Activated naive CD4-positive, alpha-beta T cell treated with anti-CD3 and anti-CD28 coated beads for 36 hours (primary cell): ENCODE data around the gene PRTFDC1. TPM values are rescaled to one million over a fixed set of nuclear protein-coding genes. Genes with fewer than 3 reads are reported as not detected.
A peak's percentile ranks its signal among the peaks of the same experiment; 100 is the strongest.

Experiments
- CTCF ChIA-PET: fragments of 350-600 bp; sonication (Branson Sonifier 250); formaldehyde crosslinking; loops from one replicate; lab custom pipeline; 2021; ENCODE audit warnings: antibody characterized with exemption; lab: Charles Lee
- DNase-seq: peaks from one replicate; pipeline ENCODE4 v3.0.0-alpha.2; 2020
- H3K27ac Mint-ChIP-seq: one replicate; pipeline ENCODE4 v1.8.0; 2021; ENCODE audit warnings: mild to moderate bottlenecking, mixed read lengths
- H3K27me3 Mint-ChIP-seq: one replicate; pipeline ENCODE4 v1.8.0; 2021; ENCODE audit warnings: low read depth, mixed read lengths
- H3K36me3 Mint-ChIP-seq: one replicate; pipeline ENCODE4 v1.8.0; 2021; ENCODE audit warnings: low read depth, mixed read lengths
- H3K4me1 Mint-ChIP-seq: one replicate; pipeline ENCODE4 v1.8.0; 2021; ENCODE audit warnings: low read depth, mixed read lengths
- H3K4me3 Mint-ChIP-seq: one replicate; pipeline ENCODE4 v1.8.0; 2021; ENCODE audit warnings: mild to moderate bottlenecking, moderate library complexity, mixed read lengths
- H3K9me3 Mint-ChIP-seq: one replicate; pipeline ENCODE4 v1.8.0; 2021; ENCODE audit warnings: mixed read lengths
- intact Hi-C: fragments of 100-400 bp; cut with micrococcal nuclease; formaldehyde crosslinking; loops from one replicate; pipeline ENCODE4 v1.15.1; 2023
- total RNA-seq, 2 experiments: library from RNA; stranded (reverse); gene quantifications; one replicate each; pipeline ENCODE4 v1.2.3, GENCODE V29; 2021

Gene PRTFDC1
- total RNA-seq, 2 experiments from 2014 or later, result 0.99 to 1.1 TPM

DNA sequence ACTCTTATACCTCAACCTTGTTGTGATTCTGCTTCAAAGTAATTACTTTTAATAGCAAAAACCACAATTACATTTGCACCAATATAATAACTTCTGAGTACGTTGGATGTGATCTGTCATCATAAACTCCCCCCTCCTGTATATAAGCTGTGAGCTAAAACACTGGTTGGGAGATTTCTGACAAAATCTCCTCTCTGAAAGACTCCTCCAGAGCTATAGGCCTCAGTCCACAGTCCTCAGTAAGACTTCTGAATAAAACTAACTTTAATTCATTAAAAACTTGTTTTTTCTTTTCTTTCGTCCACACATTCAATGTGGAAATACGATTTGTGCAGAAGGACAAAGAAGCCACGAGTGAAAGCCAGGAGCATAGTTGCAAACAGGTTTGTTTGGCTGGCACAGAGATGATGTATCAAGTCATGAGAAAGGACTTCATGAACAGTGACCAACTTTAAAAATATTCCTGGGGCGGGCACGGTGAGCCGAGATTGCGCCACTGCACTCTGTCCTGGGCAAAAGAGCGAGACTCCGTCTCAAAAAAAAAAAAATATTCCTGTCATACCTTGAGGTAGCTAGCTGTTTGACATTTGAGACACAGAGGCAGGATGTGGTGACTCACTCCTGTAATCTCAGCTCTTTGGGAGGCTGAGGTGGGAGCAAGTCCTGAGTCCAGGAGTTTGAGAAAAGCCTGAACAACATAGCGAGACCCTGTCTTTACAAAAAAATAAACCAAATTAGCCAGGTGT, 137.7 kb downstream of the PRTFDC1 start:
- intact Hi-C loops, result no loop called here
- peaks cover 4% of the 10 kb centered on the region for H3K4me1 Mint-ChIP-seq
- no peaks in the 10 kb centered on the region for H3K9me3 Mint-ChIP-seq
- H3K36me3 Mint-ChIP-seq, result no peaks in the 10 kb centered on the region
- DNase-seq, result peak; percentile 16
- no peak overlapping the region for H3K27ac Mint-ChIP-seq
- no peaks in the 10 kb centered on the region for H3K27me3 Mint-ChIP-seq
- CTCF ChIA-PET, result interaction anchor here (1.2 kb wide), 1 partner anchor 175 kb away, joined by 3 read pairs; no protein-coding TSS in a partner anchor
- H3K4me3 Mint-ChIP-seq, result no peak overlapping the region

DNA sequence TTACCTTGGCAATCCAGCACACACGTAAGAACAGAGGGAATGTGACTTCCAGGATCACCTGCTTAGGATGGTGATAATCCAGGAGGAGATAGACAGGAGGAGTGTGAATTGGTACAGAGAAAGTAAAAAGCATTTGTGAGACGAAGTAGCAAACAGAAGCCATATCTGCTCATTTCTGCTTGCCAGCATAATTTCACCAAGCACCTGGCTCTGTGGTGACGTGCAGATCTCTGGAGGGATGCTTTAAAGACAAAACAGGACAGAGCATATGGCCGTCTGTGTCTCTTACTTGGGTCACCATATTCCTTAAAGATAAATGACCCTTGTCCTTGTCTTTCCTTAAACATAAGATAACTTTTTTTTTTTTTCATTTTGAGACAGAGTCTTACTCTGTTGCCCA, 138.6 kb downstream of the PRTFDC1 start:
- H3K27ac Mint-ChIP-seq, result no peak overlapping the region
- CTCF ChIA-PET, result no interaction called here
- H3K4me1 Mint-ChIP-seq, result peaks cover 4% of the 10 kb centered on the region
- H3K9me3 Mint-ChIP-seq, result no peaks in the 10 kb centered on the region
- H3K36me3 Mint-ChIP-seq, result no peaks in the 10 kb centered on the region
- intact Hi-C loops, result no loop called here
- no peaks in the 10 kb centered on the region for H3K27me3 Mint-ChIP-seq
- no peak for DNase-seq
- no peak overlapping the region for H3K4me3 Mint-ChIP-seq

DNA sequence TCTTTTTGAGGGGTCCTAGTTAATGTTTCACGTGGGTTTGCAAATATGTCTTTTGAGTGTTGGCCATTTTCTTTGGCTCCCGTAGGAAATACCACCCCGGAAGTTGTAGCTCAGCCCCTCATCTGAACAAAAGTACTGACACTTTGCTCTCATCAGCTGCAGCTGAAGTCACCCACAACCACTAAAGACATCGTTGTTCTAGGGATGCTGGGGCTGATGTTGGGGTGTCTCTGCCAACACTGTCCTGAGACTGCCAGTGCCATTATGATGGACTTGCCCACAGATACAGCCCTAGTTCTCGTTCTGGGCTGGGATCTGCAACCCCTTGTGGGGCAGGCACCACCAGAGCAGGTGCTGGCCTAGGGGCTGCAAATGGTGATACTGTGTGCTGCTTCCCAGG, 146.1 kb downstream of the PRTFDC1 start:
- no peaks in the 10 kb centered on the region for H3K9me3 Mint-ChIP-seq
- intact Hi-C loops, result no loop called here
- no peaks in the 10 kb centered on the region for H3K4me1 Mint-ChIP-seq
- H3K4me3 Mint-ChIP-seq, result no peak overlapping the region
- H3K27ac Mint-ChIP-seq, result no peak overlapping the region
- CTCF ChIA-PET, result interaction anchor here (0.7 kb wide), 1 partner anchor 21 kb away, joined by 3 read pairs; no protein-coding TSS in a partner anchor
- no peaks in the 10 kb centered on the region for H3K36me3 Mint-ChIP-seq
- no peak for DNase-seq
- H3K27me3 Mint-ChIP-seq, result no peaks in the 10 kb centered on the region

DNA sequence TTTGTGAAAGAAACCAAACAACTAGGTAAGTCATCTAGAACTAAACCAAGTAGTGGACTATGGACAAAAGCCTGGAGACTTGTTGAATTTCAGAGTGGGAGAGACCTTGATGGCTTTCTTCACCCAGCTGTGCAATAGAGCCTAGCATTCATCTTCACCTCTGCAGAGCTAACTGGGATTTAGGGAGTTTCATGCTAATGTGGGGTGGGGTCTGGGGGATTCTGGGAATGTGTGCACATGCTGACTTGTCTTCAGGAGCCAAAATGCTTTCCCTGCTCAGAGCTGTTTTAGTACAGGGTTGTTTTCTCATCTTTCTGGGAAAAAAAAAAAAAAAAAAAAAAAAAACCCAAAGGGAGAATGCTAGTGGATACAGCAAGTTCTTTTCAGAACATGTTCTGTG, 147.4 kb downstream of the PRTFDC1 start:
- H3K36me3 Mint-ChIP-seq, result no peaks in the 10 kb centered on the region
- H3K27ac Mint-ChIP-seq, result no peak overlapping the region
- H3K27me3 Mint-ChIP-seq, result no peaks in the 10 kb centered on the region
- intact Hi-C loops, result no loop called here
- CTCF ChIA-PET, result no interaction called here
- no peak for DNase-seq
- no peaks in the 10 kb centered on the region for H3K4me1 Mint-ChIP-seq
- H3K4me3 Mint-ChIP-seq, result no peak overlapping the region
- H3K9me3 Mint-ChIP-seq, result no peaks in the 10 kb centered on the region

DNA sequence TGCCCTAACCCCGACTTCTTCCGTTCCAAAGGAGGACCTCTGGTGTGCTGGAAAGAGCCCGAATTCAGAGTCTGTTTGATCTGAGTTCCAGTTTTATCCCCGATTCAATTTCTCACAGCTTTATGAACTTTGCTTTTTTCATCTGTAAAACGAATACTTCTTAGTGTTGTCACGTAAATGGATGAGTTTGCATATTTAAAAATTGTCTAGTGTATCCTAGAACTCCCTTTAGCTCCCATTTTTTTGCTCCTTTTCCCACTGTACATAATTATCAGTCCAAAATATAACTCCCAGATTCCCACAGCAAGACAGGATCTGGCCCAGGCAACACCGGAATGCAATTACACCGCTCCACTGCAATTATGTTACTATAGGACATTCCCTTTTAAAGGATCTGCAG, 148.0 kb downstream of the PRTFDC1 start:
- Mint-ChIP-seq H3K4me3 (no peak overlapping the region), H3K27ac (no peak overlapping the region), H3K9me3 (no peaks in the 10 kb centered on the region), H3K36me3 (no peaks in the 10 kb centered on the region), H3K4me1 (no peaks in the 10 kb centered on the region), H3K27me3 (no peaks in the 10 kb centered on the region)
- intact Hi-C loops, result no loop called here
- CTCF ChIA-PET, result no interaction called here
- DNase-seq, result no peak

DNA sequence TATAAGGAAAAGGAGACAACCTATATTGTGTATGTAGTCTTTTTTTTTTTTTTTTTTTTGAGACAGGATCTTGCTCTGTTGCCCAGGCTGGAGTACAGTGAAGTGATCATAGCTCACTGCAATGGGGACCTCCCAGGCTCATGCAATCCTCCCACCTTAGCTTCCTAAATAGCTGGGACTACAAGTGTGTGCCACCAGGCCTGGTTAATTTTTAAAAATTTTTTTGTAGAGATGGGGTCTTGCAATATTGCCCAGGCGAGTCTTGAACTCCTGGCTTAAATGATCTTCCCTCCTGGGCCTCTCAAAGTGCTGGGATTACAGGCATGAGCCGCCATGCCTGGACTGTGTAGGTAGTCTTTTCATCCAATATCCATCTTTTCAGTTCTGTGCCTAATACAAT, 150.0 kb downstream of the PRTFDC1 start:
- Mint-ChIP-seq H3K27me3 (no peaks in the 10 kb centered on the region), H3K36me3 (no peaks in the 10 kb centered on the region), H3K27ac (no peak overlapping the region), H3K4me3 (no peak overlapping the region), H3K9me3 (no peaks in the 10 kb centered on the region), H3K4me1 (no peaks in the 10 kb centered on the region)
- intact Hi-C loops, result no loop called here
- DNase-seq, result no peak
- CTCF ChIA-PET, result no interaction called here

DNA sequence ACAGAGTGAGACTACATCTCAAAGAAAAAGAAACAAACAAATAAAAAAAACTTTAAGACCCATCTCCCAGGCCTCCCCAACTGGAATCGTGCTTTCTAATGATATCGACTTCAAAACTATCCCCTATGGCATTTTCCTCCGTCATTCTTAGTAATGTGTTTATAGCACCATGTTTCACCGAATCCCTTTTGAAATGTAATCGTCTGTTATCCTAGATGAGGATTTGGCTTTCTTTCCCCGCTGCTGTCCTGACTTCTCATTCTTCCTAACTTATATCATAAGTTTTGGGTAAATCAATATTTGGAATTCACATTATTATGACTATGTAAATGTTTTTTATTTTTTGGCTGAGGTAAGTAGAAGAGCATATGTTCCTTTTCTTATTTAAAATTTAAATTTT, 151.5 kb downstream of the PRTFDC1 start:
- Mint-ChIP-seq H3K9me3 (no peaks in the 10 kb centered on the region), H3K27ac (no peak overlapping the region), H3K4me3 (no peak overlapping the region), H3K27me3 (no peaks in the 10 kb centered on the region), H3K36me3 (no peaks in the 10 kb centered on the region), H3K4me1 (no peaks in the 10 kb centered on the region)
- DNase-seq, result no peak
- CTCF ChIA-PET, result no interaction called here
- intact Hi-C loops, result no loop called here

Other genes with a start within 250 kb of the PRTFDC1 start
- gene ARHGAP21, start 228.7 kb downstream of the PRTFDC1 start, total RNA-seq, result 10 to 100 TPM; 14.6 to 15.0 TPM
- gene ENKUR, start 63.6 kb upstream of the PRTFDC1 start, total RNA-seq, result not detected
- 1 to 10 TPM; 6.3 to 7.1 TPM for gene THNSL1, start 64.0 kb upstream of the PRTFDC1 start, total RNA-seq
- not detected for gene GPR158, start 222.4 kb upstream of the PRTFDC1 start, total RNA-seq